SK-N-MC (cell line): ENCODE measurements around the gene DDX31.

Source experiments
- EZH2 ChIP-seq: fragments of 200-600 bp; sonication (generic); IDR thresholded peaks from one replicate; pipeline ENCODE4 v1.6.1; 2017; ENCODE audit warnings: antibody characterized with exemption
- FOXP2 ChIP-seq: optimal IDR thresholded peaks from 2 replicates; pipeline ENCODE3; 2011; ENCODE audit warnings: mild to moderate bottlenecking, moderate library complexity; ENCODE audit not compliant: insufficient read depth; ENCODE audit errors: extremely low read length, control extremely low read depth
- POLR2AphosphoS5 ChIP-seq: IDR thresholded peaks from 2 replicates; pipeline ENCODE4 v1.6.1; 2012; ENCODE audit warnings: mild to moderate bottlenecking, low read depth, low read length, borderline replicate concordance

- TF ChIP-seq EZH2: no peak
- TF ChIP-seq POLR2AphosphoS5: no peak
- TF ChIP-seq FOXP2: no peak
Observed at GRCh38 chr9:132547052-132547431, 122.7 kb downstream of the DDX31 start.
